ENCODE data around the gene DPYSL4.

Gene DPYSL4

GRCh38 chr10:132163826-132164515 lies 22.8 kb upstream of the DPYSL4 start:
- no peak overlapping the region for H4K8ac ChIP-seq (ENCODE audit: low read depth, low read length)
- H3K4me1 ChIP-seq (ENCODE audit: control insufficient read depth in 1 of 2, insufficient read depth in 2 of 2, low read length in 2 of 2) = no peaks in the 10 kb centered on the region
- no CpG with 5 or more reads among the region's 17 CpGs for WGBS (ENCODE audit: extremely low coverage, insufficient coverage, insufficient read length)
- H4K91ac ChIP-seq (ENCODE audit: low read depth, low read length) = no peak overlapping the region
- H4K12ac ChIP-seq (ENCODE audit: low read depth, low read length) = no peak overlapping the region
- H3K18ac ChIP-seq (ENCODE audit: low read length) = no peak overlapping the region
- no peak overlapping the region for H3K4ac ChIP-seq (ENCODE audit: low read depth, low read length)
- no peak overlapping the region for H2BK5ac ChIP-seq (ENCODE audit: low read depth, low read length, poor library complexity)
- H2BK120ac ChIP-seq (ENCODE audit: insufficient read depth, low read length, poor library complexity) = no peak overlapping the region
- no peak for DNase-seq
- H3K4me2 ChIP-seq (ENCODE audit: low read length) = no peak overlapping the region
- no peak overlapping the region for H3K23ac ChIP-seq (ENCODE audit: low read length)
- no peak overlapping the region for H2BK12ac ChIP-seq (ENCODE audit: low read length)
- no peaks in the 10 kb centered on the region for H3K36me3 ChIP-seq (ENCODE audit: control insufficient read depth in 1 of 2, insufficient read depth in 2 of 2, low read length in 2 of 2)
- H3K79me2 ChIP-seq (ENCODE audit: control insufficient read depth, insufficient read depth, low read length, poor library complexity) = no peaks in the 10 kb centered on the region
- H3K27ac ChIP-seq (ENCODE audit: low read depth, low read length) = no peak overlapping the region
- H2AFZ ChIP-seq (ENCODE audit: insufficient read depth, low read length, poor library complexity) = no peak overlapping the region
- H3K9me3 ChIP-seq (ENCODE audit: insufficient read depth, low read depth, low read length) = peaks cover 6% of the 10 kb centered on the region
- no peak overlapping the region for H3K4me3 ChIP-seq (ENCODE audit: low read depth, low read length)
- no peaks in the 10 kb centered on the region for H3K27me3 ChIP-seq (ENCODE audit: insufficient read depth, low read length)
- no peak overlapping the region for H3K9ac ChIP-seq (ENCODE audit: low read length)
- no peak overlapping the region for H3K14ac ChIP-seq (ENCODE audit: low read length)
- no peak overlapping the region for H2AK5ac ChIP-seq (ENCODE audit: low read length)
- no peaks in the 10 kb centered on the region for H3K79me1 ChIP-seq (ENCODE audit: low read length)

- no peak for DNase-seq
- H3K14ac ChIP-seq (ENCODE audit: low read length) = no peak overlapping the region
- no peak overlapping the region for H2BK12ac ChIP-seq (ENCODE audit: low read length)
- H3K4me2 ChIP-seq (ENCODE audit: low read length) = no peak overlapping the region
- no peak overlapping the region for H2AFZ ChIP-seq (ENCODE audit: insufficient read depth, low read length, poor library complexity)
- no peak overlapping the region for H4K12ac ChIP-seq (ENCODE audit: low read depth, low read length)
- H4K91ac ChIP-seq (ENCODE audit: low read depth, low read length) = no peak overlapping the region
- no peak overlapping the region for H3K23ac ChIP-seq (ENCODE audit: low read length)
- H3K9ac ChIP-seq (ENCODE audit: low read length) = no peak overlapping the region
- H3K18ac ChIP-seq (ENCODE audit: low read length) = no peak overlapping the region
- H3K36me3 ChIP-seq (ENCODE audit: control insufficient read depth in 1 of 2, insufficient read depth in 2 of 2, low read length in 2 of 2) = no peaks in the 10 kb centered on the region
- H3K9me3 ChIP-seq (ENCODE audit: insufficient read depth, low read depth, low read length) = peaks cover 4% of the 10 kb centered on the region
- H3K27me3 ChIP-seq (ENCODE audit: insufficient read depth, low read length) = no peaks in the 10 kb centered on the region
- H2AK5ac ChIP-seq (ENCODE audit: low read length) = no peak overlapping the region
- H3K4ac ChIP-seq (ENCODE audit: low read depth, low read length) = no peak overlapping the region
- no peak overlapping the region for H2BK5ac ChIP-seq (ENCODE audit: low read depth, low read length, poor library complexity)
- WGBS (ENCODE audit: extremely low coverage, insufficient coverage, insufficient read length) = no CpG with 5 or more reads among the region's 20 CpGs
- H3K4me1 ChIP-seq (ENCODE audit: control insufficient read depth in 1 of 2, insufficient read depth in 2 of 2, low read length in 2 of 2) = no peaks in the 10 kb centered on the region
- H4K8ac ChIP-seq (ENCODE audit: low read depth, low read length) = no peak overlapping the region
- no peak overlapping the region for H3K4me3 ChIP-seq (ENCODE audit: low read depth, low read length)
- H2BK120ac ChIP-seq (ENCODE audit: insufficient read depth, low read length, poor library complexity) = no peak overlapping the region
- H3K79me2 ChIP-seq (ENCODE audit: control insufficient read depth, insufficient read depth, low read length, poor library complexity) = no peaks in the 10 kb centered on the region
- H3K79me1 ChIP-seq (ENCODE audit: low read length) = no peaks in the 10 kb centered on the region
- no peak overlapping the region for H3K27ac ChIP-seq (ENCODE audit: low read depth, low read length)
These were observed 21.9 kb upstream of the DPYSL4 start for GRCh38 chr10:132164761-132165278.

GRCh38 chr10:132165416-132165980 lies 21.2 kb upstream of the DPYSL4 start:
- Histone ChIP-seq H4K91ac (ENCODE audit: low read depth, low read length) (no peak overlapping the region), H3K18ac (ENCODE audit: low read length) (no peak overlapping the region), H3K79me1 (ENCODE audit: low read length) (no peaks in the 10 kb centered on the region), H3K4me3 (ENCODE audit: low read depth, low read length) (no peak overlapping the region), H3K9me3 (ENCODE audit: insufficient read depth, low read depth, low read length) (peaks cover 4% of the 10 kb centered on the region), H3K14ac (ENCODE audit: low read length) (no peak overlapping the region), H4K8ac (ENCODE audit: low read depth, low read length) (no peak overlapping the region), H2BK120ac (ENCODE audit: insufficient read depth, low read length, poor library complexity) (no peak overlapping the region), H3K4ac (ENCODE audit: low read depth, low read length) (no peak overlapping the region), H3K4me1 (ENCODE audit: control insufficient read depth in 1 of 2, insufficient read depth in 2 of 2, low read length in 2 of 2) (no peaks in the 10 kb centered on the region), H3K27me3 (ENCODE audit: insufficient read depth, low read length) (no peaks in the 10 kb centered on the region), H2AK5ac (ENCODE audit: low read length) (no peak overlapping the region), H2BK5ac (ENCODE audit: low read depth, low read length, poor library complexity) (no peak overlapping the region), H4K12ac (ENCODE audit: low read depth, low read length) (no peak overlapping the region), H3K79me2 (ENCODE audit: control insufficient read depth, insufficient read depth, low read length, poor library complexity) (no peaks in the 10 kb centered on the region), H3K9ac (ENCODE audit: low read length) (no peak overlapping the region), H3K27ac (ENCODE audit: low read depth, low read length) (no peak overlapping the region), H2AFZ (ENCODE audit: insufficient read depth, low read length, poor library complexity) (no peak overlapping the region), H3K23ac (ENCODE audit: low read length) (no peak overlapping the region), H3K4me2 (ENCODE audit: low read length) (no peak overlapping the region), H3K36me3 (ENCODE audit: control insufficient read depth in 1 of 2, insufficient read depth in 2 of 2, low read length in 2 of 2) (no peaks in the 10 kb centered on the region), H2BK12ac (ENCODE audit: low read length) (no peak overlapping the region)
- no peak for DNase-seq
- no CpG with 5 or more reads among the region's 21 CpGs for WGBS (ENCODE audit: extremely low coverage, insufficient coverage, insufficient read length)

GRCh38 chr10:132166216-132166950 lies 20.4 kb upstream of the DPYSL4 start:
- Histone ChIP-seq H4K12ac (ENCODE audit: low read depth, low read length) (no peak overlapping the region), H3K4ac (ENCODE audit: low read depth, low read length) (no peak overlapping the region), H2BK12ac (ENCODE audit: low read length) (no peak overlapping the region), H2AK5ac (ENCODE audit: low read length) (no peak overlapping the region), H2BK5ac (ENCODE audit: low read depth, low read length, poor library complexity) (no peak overlapping the region), H3K27me3 (ENCODE audit: insufficient read depth, low read length) (no peaks in the 10 kb centered on the region), H3K4me1 (ENCODE audit: control insufficient read depth in 1 of 2, insufficient read depth in 2 of 2, low read length in 2 of 2) (no peaks in the 10 kb centered on the region), H3K23ac (ENCODE audit: low read length) (no peak overlapping the region), H3K79me2 (ENCODE audit: control insufficient read depth, insufficient read depth, low read length, poor library complexity) (no peaks in the 10 kb centered on the region), H3K18ac (ENCODE audit: low read length) (no peak overlapping the region), H4K91ac (ENCODE audit: low read depth, low read length) (no peak overlapping the region), H2AFZ (ENCODE audit: insufficient read depth, low read length, poor library complexity) (no peak overlapping the region), H3K36me3 (ENCODE audit: control insufficient read depth in 1 of 2, insufficient read depth in 2 of 2, low read length in 2 of 2) (no peaks in the 10 kb centered on the region), H3K14ac (ENCODE audit: low read length) (no peak overlapping the region), H3K9ac (ENCODE audit: low read length) (no peak overlapping the region), H2BK120ac (ENCODE audit: insufficient read depth, low read length, poor library complexity) (no peak overlapping the region), H3K27ac (ENCODE audit: low read depth, low read length) (no peak overlapping the region), H3K4me3 (ENCODE audit: low read depth, low read length) (no peak overlapping the region), H3K79me1 (ENCODE audit: low read length) (no peaks in the 10 kb centered on the region), H3K4me2 (ENCODE audit: low read length) (no peak overlapping the region), H3K9me3 (ENCODE audit: insufficient read depth, low read depth, low read length) (peaks cover 4% of the 10 kb centered on the region), H4K8ac (ENCODE audit: low read depth, low read length) (no peak overlapping the region)
- no CpG with 5 or more reads among the region's 23 CpGs for WGBS (ENCODE audit: extremely low coverage, insufficient coverage, insufficient read length)
- no peak for DNase-seq
